Esophagus squamous epithelium (tissue), 5 donors: ENCODE measurements around the gene METTL16. TPM values are rescaled to one million over a fixed set of nuclear protein-coding genes. Genes with fewer than 3 reads are reported as not detected.
A peak's percentile ranks its signal among the peaks of the same experiment; 100 is the strongest.
"Not testable (repeated sequence)": the region's sequence is repeated elsewhere in the genome, so short reads cannot be mapped to it uniquely, and the experiment has no call there.

Source experiments
- DNase-seq: peaks from one replicate; lab custom pipeline; 2025; lab: John Stamatoyannopoulos, UW
- H3K27ac ChIP-seq, 4 donors: fragments of 200-600 bp; sonication (generic); one replicate each; pipeline ENCODE4 v1.5.1; 2016 to 2019; ENCODE audit warnings: mild to moderate bottlenecking in 1 of 4
- H3K27me3 ChIP-seq, 4 donors: fragments of 200-600 bp; sonication (generic); 1 replicate in 3 of 4; 2 replicates in 1 of 4; pipeline versions ENCODE4 v1.5.1 to v1.6.0; 2017 to 2021; ENCODE audit warnings: antibody characterized with exemption in 1 of 4
- H3K36me3 ChIP-seq, 3 donors: fragments of 200-600 bp; sonication (generic); one replicate each; pipeline ENCODE4 v1.5.1; 2016 to 2019
- H3K4me1 ChIP-seq, 3 donors: fragments of 200-600 bp; sonication (generic); one replicate each; pipeline ENCODE4 v1.5.1; 2017 to 2019
- H3K4me3 ChIP-seq, 4 donors: fragments of 200-600 bp; sonication (generic); 1 replicate in 3 of 4; 2 replicates in 1 of 4; pipeline ENCODE4 v1.5.1; 2016 to 2019; ENCODE audit warnings: mild to moderate bottlenecking in 2 of 4, moderate library complexity in 1 of 4
- H3K9me3 ChIP-seq, 3 donors: fragments of 200-600 bp; sonication (generic); one replicate each; pipeline ENCODE4 v1.5.1; 2016 to 2019
- CTCF ChIP-seq, 6 experiments: fragments of 450-650 bp in 4 of 6; fragments of 200-600 bp in 2 of 6; sonication (generic) in 2 of 6; IDR thresholded peaks; one replicate each; pipeline ENCODE4 v1.5.1; 2016 to 2019; ENCODE audit warnings: antibody characterized with exemption in 6 of 6, mild to moderate bottlenecking in 4 of 6, moderate library complexity in 4 of 6
- POLR2A ChIP-seq, 4 donors: fragments of 450-650 bp; IDR thresholded peaks; one replicate each; pipeline ENCODE4 v1.6.1; 2017; ENCODE audit warnings: antibody characterized with exemption in 4 of 4, mild to moderate bottlenecking in 4 of 4, moderate library complexity in 3 of 4
- WGBS, 2 donors: methylation state at CpG; one replicate each; pipeline ENCODE4 v1.1.5; 2018; 5-methylcytosine and 5-hydroxymethylcytosine counted together
- intact Hi-C: fragments of 100-400 bp; cut with DNase I; formaldehyde crosslinking; loops from one replicate; pipeline ENCODE4 v1.15.0; 2022
- total RNA-seq, 4 donors: library from RNA; depleted of rRNA; stranded (reverse); fragments of >200 nt; gene quantifications; one replicate each; pipeline ENCODE4 v1.1.0, GENCODE V29; 2016
- donor health status: DM: yes; HTN: yes; CAD: no.

METTL16 gene
- total RNA-seq, 4 donors from 2014 or later: 12.5 to 31.5 (median 25.3) TPM

GRCh38 chr17:2517539-2517938 lies 5.9 kb upstream of the METTL16 start:
- Histone ChIP-seq H3K4me3 (no peak overlapping the region), H3K4me1 (peaks cover 0 to 3% (median 0%) of the 10 kb centered on the region in 3 donors), H3K27me3 (no peaks in the 10 kb centered on the region), H3K36me3 (no peaks in the 10 kb centered on the region), H3K9me3 (no peaks in the 10 kb centered on the region), H3K27ac (no peak overlapping the region)
- TF ChIP-seq CTCF (IDR thresholded peaks at IDR 0.05): no peak
- TF ChIP-seq POLR2A (IDR thresholded peaks at IDR 0.05): no peak
- intact Hi-C loops: no loop called here
- 87 to 88% methylated on average over 4 to 5 of the region's 5 CpGs for WGBS, 2 donors
- no peak for DNase-seq

DNA sequence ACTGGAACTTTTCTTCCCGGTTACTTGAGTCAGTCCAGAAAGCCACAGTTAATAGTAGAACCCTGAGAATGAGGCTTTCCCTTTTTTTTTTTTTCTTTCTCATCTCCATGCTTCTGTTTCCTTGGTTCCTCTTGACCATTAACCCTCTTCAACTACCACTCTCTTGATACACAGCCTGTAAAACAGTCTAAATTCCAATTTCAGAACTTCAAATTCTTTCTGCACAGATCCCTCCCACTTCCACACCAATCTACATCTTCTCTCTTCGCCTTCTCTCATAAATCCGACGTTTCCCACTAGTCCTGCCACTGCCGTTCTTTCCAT lies 588 bp downstream of the METTL16 start:
- no peak for DNase-seq
- Histone ChIP-seq H3K27me3 (no peaks in the 10 kb centered on the region), H3K4me1 (peaks cover 6 to 41% (median 22%) of the 10 kb centered on the region in 3 donors), H3K36me3 (no peaks in the 10 kb centered on the region), H3K4me3 (peak overlapping the region; percentile 58 to 83 (median 68)), H3K9me3 (no peaks in the 10 kb centered on the region), H3K27ac (peak overlapping the region; percentile 86 to 94 (median 92))
- no peak for TF ChIP-seq POLR2A (IDR thresholded peaks at IDR 0.05)
- no peak for TF ChIP-seq CTCF (IDR thresholded peaks at IDR 0.05)
- 0% methylated on average over 5 of the region's 5 CpGs for WGBS, 2 donors
- intact Hi-C loops: no loop called here

DNA sequence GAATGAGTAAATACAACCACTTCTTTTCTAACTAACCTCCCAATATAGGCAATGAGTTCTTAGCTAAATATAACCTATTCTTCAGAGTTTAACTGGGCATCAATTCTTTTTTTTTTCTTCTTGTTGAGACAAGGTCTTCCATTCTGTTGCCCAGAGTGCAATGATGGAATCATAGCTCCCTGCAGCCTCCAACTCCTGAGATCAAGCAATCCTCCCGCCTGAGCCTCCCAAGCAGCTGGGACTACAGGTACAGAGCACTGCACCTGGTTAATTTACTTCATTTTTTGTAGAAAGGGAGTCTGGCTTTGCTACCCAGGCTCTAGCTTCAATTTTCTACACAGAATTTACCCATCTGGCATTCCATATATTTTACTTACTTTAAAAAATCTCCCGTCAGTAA lies 1.1 kb downstream of the METTL16 start:
- no peaks in the 10 kb centered on the region for H3K36me3 ChIP-seq
- peak overlapping the region; percentile 58 to 83 (median 68) for H3K4me3 ChIP-seq
- WGBS, 2 donors: 37 to 43% methylated on average over 2 of the region's 2 CpGs
- no peak for TF ChIP-seq POLR2A (IDR thresholded peaks at IDR 0.05)
- no peak for TF ChIP-seq CTCF (IDR thresholded peaks at IDR 0.05)
- H3K27ac ChIP-seq: peak overlapping the region; percentile 86 to 94 (median 92)
- intact Hi-C loops: no loop called here
- H3K27me3 ChIP-seq: no peaks in the 10 kb centered on the region
- H3K9me3 ChIP-seq: no peaks in the 10 kb centered on the region
- H3K4me1 ChIP-seq: peaks cover 6 to 41% (median 22%) of the 10 kb centered on the region in 3 donors
- no peak for DNase-seq

DNA sequence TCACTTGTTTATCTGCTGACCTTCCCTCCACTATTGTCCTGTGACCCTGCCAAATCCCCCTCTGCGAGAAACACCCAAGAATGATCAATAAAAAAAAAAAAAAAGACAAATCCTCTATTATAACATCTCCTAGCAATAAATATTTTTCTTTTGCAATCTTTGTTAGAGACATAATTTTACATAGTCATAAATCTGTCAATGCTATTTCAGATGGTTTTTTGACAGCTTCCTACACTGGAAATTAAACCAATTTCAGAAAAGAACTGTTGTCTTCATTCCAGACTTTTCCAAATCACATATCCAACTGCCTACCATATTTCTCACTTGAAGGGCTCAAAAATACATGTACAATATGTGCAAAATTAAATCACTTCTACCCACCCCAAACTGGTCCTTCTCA lies 3.7 kb downstream of the METTL16 start:
- peaks cover 6 to 41% (median 22%) of the 10 kb centered on the region in 3 donors for H3K4me1 ChIP-seq
- intact Hi-C loops: no loop called here
- no peak overlapping the region for H3K27ac ChIP-seq
- H3K9me3 ChIP-seq: no peaks in the 10 kb centered on the region
- H3K27me3 ChIP-seq: no peaks in the 10 kb centered on the region
- WGBS, 2 donors: 69 to 86% methylated on average over 1 of the region's 1 CpG
- no peaks in the 10 kb centered on the region for H3K36me3 ChIP-seq
- TF ChIP-seq CTCF (IDR thresholded peaks at IDR 0.05) (no peak), POLR2A (IDR thresholded peaks at IDR 0.05) (no peak)
- no peak for DNase-seq
- H3K4me3 ChIP-seq: no peak overlapping the region

GRCh38 chr17:2507015-2507414 lies 4.7 kb downstream of the METTL16 start:
- H3K27ac ChIP-seq, H3K4me3 ChIP-seq, H3K27me3 ChIP-seq, DNase-seq, H3K36me3 ChIP-seq, H3K9me3 ChIP-seq, intact Hi-C loops: not testable (repeated sequence)
- WGBS, 2 donors: no CpG with 5 or more reads among the region's 29 CpGs
- H3K4me1 ChIP-seq: peaks cover 6 to 33% (median 22%) of the 10 kb centered on the region in 3 donors

GRCh38 chr17:2503627-2504026 lies 8.1 kb downstream of the METTL16 start:
- Histone ChIP-seq H3K9me3 (no peaks in the 10 kb centered on the region), H3K27me3 (no peaks in the 10 kb centered on the region), H3K27ac (no peak overlapping the region), H3K4me3 (no peak overlapping the region), H3K4me1 (peaks cover 0 to 7% (median 2%) of the 10 kb centered on the region in 3 donors), H3K36me3 (peaks cover 0 to 39% (median 9%) of the 10 kb centered on the region in 3 donors)
- DNase-seq: no peak
- intact Hi-C loops: no loop called here
- TF ChIP-seq CTCF (IDR thresholded peaks at IDR 0.05): no peak
- no peak for TF ChIP-seq POLR2A (IDR thresholded peaks at IDR 0.05)
- WGBS, 2 donors: 75% methylated on average over 5 of the region's 5 CpGs
